Measurements from ENCODE around the gene ACER1. TPM values are rescaled to one million over a fixed set of nuclear protein-coding genes. Genes with fewer than 3 reads are reported as not detected.

The ACER1 gene
- total RNA-seq, 4 donors from 2014 or later: 0.67 TPM; not detected in 3

- Histone ChIP-seq H3K36me3 (no peaks in the 10 kb centered on the region), H3K4me1 (peaks cover 0 to 37% (median 13%) of the 10 kb centered on the region in 4 donors), H3K4me3 (peak within 1 kb of the TSS; percentile 74 to 99 (median 84)), H3K9me3 (no peaks in the 10 kb centered on the region), H3K27me3 (no peaks in the 10 kb centered on the region), H3K27ac (peak within 1 kb of the TSS; percentile 65 to 85 (median 81))
- peak; percentile 92 to 99 (median 98) for DNase-seq
- TF ChIP-seq POLR2A (IDR thresholded peaks at IDR 0.05) (no peak), CTCF (IDR thresholded peaks at IDR 0.05) (peak; percentile 40 to 85 (median 59))
These were observed 53.4 kb downstream of the ACER1 start, which contains the start of gene MLLT1 for GRCh38 chr19:6279931-6280591. TSS of gene MLLT1 (minus strand) at chr19:6279975. CDS start at chr19:6279784, 191 bp downstream.

- no peaks in the 10 kb centered on the region for H3K9me3 ChIP-seq
These were observed 53.8 kb downstream of the ACER1 start for GRCh38 chr19:6279620-6279930.

GRCh38 chr19:6278740-6279619, 54.4 kb downstream of the ACER1 start:
- DNase-seq: no peak
- Histone ChIP-seq H3K27ac (peak overlapping the region; percentile 65 to 85 (median 81)), H3K4me1 (peaks cover 0 to 48% (median 13%) of the 10 kb centered on the region in 4 donors), H3K36me3 (no peaks in the 10 kb centered on the region), H3K9me3 (no peaks in the 10 kb centered on the region), H3K4me3 (peak overlapping the region; percentile 74 to 99 (median 84)), H3K27me3 (no peaks in the 10 kb centered on the region)
- no peak for TF ChIP-seq CTCF (IDR thresholded peaks at IDR 0.05)
- TF ChIP-seq POLR2A (IDR thresholded peaks at IDR 0.05): no peak

More at GRCh38 chr19:6279620-6279930, 53.8 kb downstream of the ACER1 start:
- peaks cover 0 to 42% (median 13%) of the 10 kb centered on the region in 4 donors for H3K4me1 ChIP-seq
- H3K36me3 ChIP-seq: no peaks in the 10 kb centered on the region
- TF ChIP-seq POLR2A (IDR thresholded peaks at IDR 0.05): no peak
- TF ChIP-seq CTCF (IDR thresholded peaks at IDR 0.05): no peak
- H3K4me3 ChIP-seq: peak overlapping the region; percentile 74 to 99 (median 84)
- H3K27me3 ChIP-seq: no peaks in the 10 kb centered on the region
- no peak for DNase-seq
- peak overlapping the region; percentile 65 to 85 (median 81) for H3K27ac ChIP-seq

GRCh38 chr19:6278051-6278450, 55.4 kb downstream of the ACER1 start:
- DNase-seq: no peak
- no peak overlapping the region for H3K4me3 ChIP-seq
- H3K4me1 ChIP-seq: peaks cover 0 to 55% (median 13%) of the 10 kb centered on the region in 4 donors
- no peak for TF ChIP-seq POLR2A (IDR thresholded peaks at IDR 0.05)
- H3K27me3 ChIP-seq: no peaks in the 10 kb centered on the region
- no peaks in the 10 kb centered on the region for H3K9me3 ChIP-seq
- peak overlapping the region in 2 of 4 donors; percentile 11 to 85 for H3K27ac ChIP-seq
- no peaks in the 10 kb centered on the region for H3K36me3 ChIP-seq

GRCh38 chr19:6276447-6276846, 57.0 kb downstream of the ACER1 start:
- Histone ChIP-seq H3K4me1 (peaks cover 0 to 69% (median 13%) of the 10 kb centered on the region in 4 donors), H3K4me3 (peak overlapping the region in 1 of 4 donors; percentile 0), H3K9me3 (no peaks in the 10 kb centered on the region), H3K27ac (peak overlapping the region; percentile 25 to 85 (median 66)), H3K27me3 (no peaks in the 10 kb centered on the region), H3K36me3 (no peaks in the 10 kb centered on the region)
- peak in 2 of 3 donors; percentile 32 to 72 for DNase-seq
- TF ChIP-seq POLR2A (IDR thresholded peaks at IDR 0.05) (no peak), CTCF (IDR thresholded peaks at IDR 0.05) (no peak)
